NCI-H146 treated with DMSO at 0.1 percent for 48 hours (cell line): ENCODE results near the gene LTB.
"Not testable (repeated sequence)": the region's sequence is repeated elsewhere in the genome, so short reads cannot be mapped to it uniquely, and the experiment has no call there.

Experiments
- DNase-seq: peaks from one replicate; lab custom pipeline; 2025; ENCODE audit not compliant: unreplicated experiment; lab: John Stamatoyannopoulos, UW

LTB gene

GRCh38 chr6:31556307-31556706 lies 25.9 kb downstream of the LTB start:
- DNase-seq, result no peak

DNA sequence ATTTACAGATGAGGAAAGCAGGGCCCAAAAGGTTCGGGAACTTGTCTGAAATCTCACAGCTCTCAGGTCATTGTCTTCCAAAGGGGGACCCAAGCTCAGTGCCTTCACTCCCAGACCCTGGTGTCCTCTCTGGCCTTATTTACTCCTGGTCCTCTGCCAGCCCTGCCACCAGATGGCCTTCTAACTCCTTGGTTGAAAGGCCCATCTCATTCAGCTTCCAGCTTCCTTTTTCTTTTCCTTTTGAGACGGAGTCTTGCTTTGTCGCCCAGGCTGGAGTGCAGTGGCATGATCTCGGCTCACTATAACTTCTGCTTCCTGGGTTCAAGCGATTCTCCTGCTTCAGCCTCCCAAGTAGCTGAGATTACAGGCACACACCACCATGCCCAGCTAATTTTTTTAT lies 30.9 kb downstream of the LTB start:
- not testable (repeated sequence) for DNase-seq

- no peak for DNase-seq
Measured at GRCh38 chr6:31548544-31548873, 33.7 kb downstream of the LTB start.

GRCh38 chr6:31547727-31548543 lies 34.3 kb downstream of the LTB start:
- DNase-seq, result no peak

- DNase-seq, result peak; percentile 93
Measured at GRCh38 chr6:31546958-31547726, 35.1 kb downstream of the LTB start, which contains the start of gene NFKBIL1. Gene NFKBIL1 (plus strand): TSS chr6:31547608. CDS start chr6:31547695, 87 bp downstream.

DNA sequence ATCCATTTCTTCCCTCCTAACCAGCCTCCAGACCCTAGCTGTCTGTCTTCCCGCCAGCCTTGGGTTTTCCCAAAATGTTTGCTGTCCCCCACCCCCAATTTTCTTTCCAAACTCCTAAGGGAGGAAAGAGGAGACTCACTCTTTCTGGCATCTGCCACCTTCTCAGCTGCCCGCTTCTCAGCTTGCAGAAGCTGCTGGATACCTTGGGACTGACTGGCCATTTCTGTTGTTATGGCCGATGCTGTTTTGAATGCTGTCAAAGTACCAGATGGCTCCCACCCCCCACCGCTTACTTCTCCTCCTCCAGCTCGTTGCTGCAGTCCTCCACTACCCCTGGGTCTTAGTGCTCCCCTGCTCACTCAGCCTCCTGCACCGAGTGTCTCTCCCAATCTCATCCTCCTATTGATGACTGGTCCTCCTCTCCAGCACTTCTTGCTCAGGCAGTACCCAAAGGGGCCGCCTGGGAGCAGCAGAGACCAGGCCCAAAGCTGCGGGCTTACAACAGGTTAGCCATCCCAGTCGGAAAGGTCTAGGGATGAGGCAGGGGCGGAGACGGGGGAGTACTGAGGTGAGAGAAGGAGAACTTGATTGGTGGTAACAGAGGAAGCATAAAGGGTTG lies 35.8 kb downstream of the LTB start, which contains the start of gene ATP6V1G2:
Gene ATP6V1G2 (minus strand): TSS at position 270 of the 619 bp plus-strand sequence. CDS start 49 bp downstream, at position 221.
- peak; percentile 96 for DNase-seq

GRCh38 chr6:31545291-31545690 lies 36.9 kb downstream of the LTB start:
- DNase-seq, result no peak

- DNase-seq, result no peak
Measured at GRCh38 chr6:31544676-31545075, 37.5 kb downstream of the LTB start.

GRCh38 chr6:31543639-31544038 lies 38.6 kb downstream of the LTB start:
- DNase-seq, result no peak

GRCh38 chr6:31541658-31542521 lies 40.3 kb downstream of the LTB start, which contains the start of gene DDX39B:
Gene DDX39B (minus strand): TSS chr6:31542003. CDS start chr6:31540532, 1,471 bp downstream.
- peak; percentile 94 for DNase-seq

DNA sequence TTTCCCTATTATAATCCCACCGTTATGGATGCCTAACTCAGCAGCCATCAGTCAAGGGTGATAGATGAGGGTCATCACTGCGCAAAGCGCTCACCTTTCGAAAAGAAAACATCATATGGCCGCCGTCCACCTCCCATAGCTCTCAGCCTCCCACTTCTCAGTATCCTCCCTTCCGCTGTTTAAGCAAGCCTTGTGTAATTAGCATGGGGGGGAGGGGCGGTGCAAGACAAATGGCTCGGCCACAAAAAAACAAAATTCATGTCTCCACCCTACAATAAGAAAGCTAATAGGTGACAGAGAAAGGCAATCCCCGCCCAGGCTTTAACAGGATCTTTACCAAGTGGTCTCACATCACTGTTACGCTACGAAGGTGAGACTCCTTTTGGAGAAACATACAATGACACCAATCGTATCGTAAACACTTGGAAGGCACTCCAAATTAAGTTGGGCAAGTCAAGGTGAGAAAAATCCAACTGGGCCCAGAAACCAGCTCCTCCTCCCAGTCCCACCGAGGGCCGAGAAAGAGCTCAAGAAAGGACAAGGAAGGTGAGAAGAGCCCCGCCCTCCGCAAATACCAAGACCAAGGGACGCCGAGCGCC lies 41.1 kb downstream of the LTB start:
- peak; percentile 57 for DNase-seq

- DNase-seq, result no peak
Measured at GRCh38 chr6:31540640-31541039, 41.6 kb downstream of the LTB start.

- DNase-seq, result no peak
Measured at GRCh38 chr6:31538805-31539400, 43.3 kb downstream of the LTB start.

GRCh38 chr6:31535538-31536324 lies 46.5 kb downstream of the LTB start:
- DNase-seq, result no peak

GRCh38 chr6:31534521-31535040 lies 47.6 kb downstream of the LTB start:
- DNase-seq, result no peak

GRCh38 chr6:31534011-31534410 lies 48.2 kb downstream of the LTB start:
- DNase-seq, result no peak

DNA sequence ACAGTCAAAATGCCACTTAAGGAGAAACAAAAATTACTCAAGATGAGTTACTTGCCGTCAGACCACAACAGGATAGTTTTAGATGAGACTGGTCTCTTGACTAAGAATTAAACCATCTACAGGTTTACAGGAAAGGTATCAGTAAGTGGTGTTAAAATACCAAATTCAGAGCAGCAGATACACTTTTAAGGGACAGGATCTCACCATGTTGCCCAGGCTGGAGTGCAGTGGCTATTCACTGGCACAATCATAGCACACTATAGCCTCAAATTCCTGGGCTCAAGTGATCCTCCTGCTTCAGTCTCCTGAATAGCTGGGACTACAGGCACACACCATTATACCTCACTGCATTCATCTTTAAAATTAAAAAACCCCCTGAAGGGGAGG lies 48.8 kb downstream of the LTB start:
- DNase-seq, result no peak

GRCh38 chr6:31532644-31533454 lies 49.4 kb downstream of the LTB start:
- no peak for DNase-seq
